A172 (cell line): ENCODE measurements around the gene POGZ. TPM values are rescaled to one million over a fixed set of nuclear protein-coding genes. Genes with fewer than 3 reads are reported as not detected.

ENCODE experiments used
- DNase-seq: peaks from one replicate; pipeline ENCODE4 v3.0.0-alpha.2; 2015; ENCODE audit warnings: low spot score
- total RNA-seq: library from RNA; depleted of rRNA; stranded (reverse); fragments of >200 nt; shearing (Covaris generic); gene quantifications from 2 replicates; pipeline ENCODE4 v1.2.3, GENCODE V29; 2014; rRNA removed

POGZ gene
- total RNA-seq, 1 experiment from 2014 or later = 30.3 TPM

DNA sequence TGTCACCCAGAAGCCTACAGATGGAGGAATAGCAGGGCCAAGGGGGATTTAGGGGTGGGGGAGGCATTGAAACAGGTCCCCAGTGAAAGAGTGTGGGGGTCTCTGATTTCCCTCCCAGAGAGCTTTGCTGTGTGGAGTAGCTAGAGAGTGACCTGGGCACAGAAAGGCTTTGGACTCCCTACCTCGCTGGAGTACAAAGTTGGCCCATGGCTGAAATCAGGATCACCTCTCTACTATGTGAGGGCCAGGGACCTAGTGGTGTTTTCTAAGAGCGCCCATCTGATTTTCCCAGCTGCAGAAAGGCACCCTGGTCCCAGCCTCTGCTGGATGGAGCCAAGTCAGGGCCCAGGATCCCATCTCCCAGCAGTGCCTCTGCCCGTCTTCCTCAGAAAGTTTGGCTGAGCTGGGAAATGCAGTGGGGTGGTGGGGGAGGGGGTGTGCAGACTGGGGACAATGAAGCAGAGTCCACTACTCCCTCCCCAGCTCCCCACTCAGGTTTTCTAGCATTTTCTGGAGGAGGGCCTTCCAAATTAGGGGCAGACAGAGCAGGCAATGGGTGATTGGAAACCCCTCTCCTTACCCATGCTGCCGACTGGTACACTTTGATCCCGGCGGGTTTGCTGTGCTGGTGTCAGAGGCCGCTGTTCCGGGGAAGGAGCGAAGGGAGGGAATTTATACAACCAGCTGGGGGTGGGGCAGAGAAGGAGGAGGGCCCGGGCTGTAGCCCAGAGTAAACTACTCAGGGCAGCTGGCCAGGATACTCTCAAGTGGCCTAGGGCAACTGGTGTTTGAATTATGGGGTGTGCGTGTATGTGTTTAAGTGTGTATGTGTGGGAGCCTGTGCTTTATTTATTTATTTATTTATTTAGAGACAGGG, 87.0 kb downstream of the POGZ start, which contains the start of gene SELENBP1:
Gene SELENBP1 (minus strand): TSS at position 648 of the 877 bp plus-strand sequence. CDS start 64 bp downstream, at position 584.
- DNase-seq = no peak

DNA sequence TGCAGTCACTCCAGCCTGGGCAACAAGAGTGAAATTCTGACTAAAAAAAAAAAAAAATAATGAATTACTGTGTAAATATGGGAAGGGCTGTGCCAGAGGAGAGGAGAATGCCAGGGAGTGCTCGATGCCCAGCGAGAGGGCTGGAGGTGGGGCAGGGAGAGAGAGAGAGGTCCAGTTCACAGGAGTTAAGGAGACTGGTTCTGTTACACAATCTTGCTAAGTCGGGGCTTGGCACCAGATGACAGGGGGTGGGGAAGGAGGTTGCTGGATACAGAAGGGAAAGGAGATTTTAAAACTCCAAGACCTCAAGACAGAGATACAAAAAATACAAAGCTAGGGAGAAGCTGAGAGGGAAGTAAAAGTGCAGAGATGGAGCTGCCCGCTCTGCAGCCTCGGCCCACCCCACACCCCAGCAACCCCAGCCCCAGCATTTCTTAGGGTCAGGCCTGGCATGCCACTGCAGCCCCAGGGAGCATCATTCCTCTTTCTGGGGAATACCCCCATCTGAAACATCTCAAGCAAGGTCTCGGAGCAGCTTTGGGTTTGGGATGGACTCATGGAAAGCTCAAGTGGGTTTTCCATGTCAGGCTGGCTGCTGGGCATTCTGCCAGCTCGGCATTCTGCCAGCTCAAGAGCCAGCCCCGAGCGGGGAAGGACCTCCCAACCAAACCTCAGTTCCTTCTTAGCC, 87.8 kb downstream of the POGZ start:
- no peak for DNase-seq

DNA sequence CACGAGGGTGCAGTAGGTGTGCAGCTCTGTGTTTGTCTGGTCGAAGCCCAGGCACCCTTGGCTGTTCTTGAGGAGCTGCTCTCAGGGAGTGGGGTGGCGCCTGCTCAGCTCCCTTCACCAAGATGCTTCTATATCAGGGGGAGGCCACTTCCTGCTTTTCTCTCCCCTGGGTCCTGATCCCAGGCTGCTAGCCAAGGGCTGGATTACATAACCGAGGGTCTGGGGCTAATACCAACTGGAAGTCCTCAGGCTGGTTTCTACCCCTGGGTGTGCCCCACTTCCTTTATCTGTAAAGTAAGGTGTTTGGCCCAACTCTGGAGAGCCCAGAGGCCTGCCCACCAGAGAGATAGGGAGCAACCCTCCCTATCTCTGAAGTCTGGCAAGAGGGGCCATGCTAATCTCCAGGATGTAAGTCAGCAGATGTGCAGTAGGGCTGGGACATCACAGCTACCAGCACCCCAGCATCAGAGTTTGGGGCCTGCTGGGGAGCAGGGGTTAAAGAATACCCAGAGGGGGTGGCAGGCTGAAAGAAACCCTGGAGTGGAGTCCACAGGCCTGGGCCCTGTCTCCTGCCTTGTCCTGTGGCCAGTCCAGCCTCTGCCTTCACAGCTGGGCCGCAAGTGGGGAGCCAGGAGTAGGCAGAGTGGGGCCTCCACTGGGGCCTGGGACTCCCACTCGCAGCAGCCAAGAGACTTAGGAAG, 88.9 kb downstream of the POGZ start:
- no peak for DNase-seq

DNA sequence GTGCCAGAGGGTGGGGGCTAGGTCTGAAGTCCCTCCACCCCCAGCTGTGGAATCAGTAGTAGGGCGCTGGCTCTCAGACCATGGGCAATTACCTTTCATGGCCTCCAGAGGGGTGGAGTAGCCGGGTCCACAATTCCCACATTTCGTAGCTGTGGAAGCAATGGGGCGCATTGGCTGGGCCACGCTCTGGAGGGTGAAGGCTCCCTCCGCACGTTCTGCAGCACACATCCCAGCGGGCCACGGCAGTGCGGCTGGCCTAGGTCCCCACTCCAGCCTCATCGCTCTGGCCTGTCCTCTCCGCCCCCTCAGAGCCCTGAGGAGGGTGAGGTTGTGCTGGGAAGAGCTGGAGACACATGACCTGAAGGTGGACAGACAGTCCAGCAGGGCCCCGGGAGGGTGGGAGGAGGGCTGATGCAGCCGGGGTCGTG, 89.7 kb downstream of the POGZ start:
- DNase-seq = no peak

DNA sequence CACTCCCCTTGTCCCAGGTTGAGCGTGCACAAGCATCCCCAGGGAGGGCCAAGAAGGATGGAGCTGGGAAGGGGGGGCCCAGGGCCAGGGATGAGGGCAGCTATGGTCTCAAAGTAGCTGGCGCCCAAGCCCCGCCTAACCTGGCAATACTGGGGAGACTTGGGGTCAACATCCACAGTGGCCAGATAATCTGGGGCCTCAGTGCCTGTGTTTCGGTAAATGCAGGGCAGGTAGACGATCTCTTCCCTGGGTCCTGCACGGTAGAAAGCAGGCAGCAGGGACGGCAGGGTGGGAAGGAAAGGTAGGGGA, 90.0 kb downstream of the POGZ start:
- no peak for DNase-seq

DNA sequence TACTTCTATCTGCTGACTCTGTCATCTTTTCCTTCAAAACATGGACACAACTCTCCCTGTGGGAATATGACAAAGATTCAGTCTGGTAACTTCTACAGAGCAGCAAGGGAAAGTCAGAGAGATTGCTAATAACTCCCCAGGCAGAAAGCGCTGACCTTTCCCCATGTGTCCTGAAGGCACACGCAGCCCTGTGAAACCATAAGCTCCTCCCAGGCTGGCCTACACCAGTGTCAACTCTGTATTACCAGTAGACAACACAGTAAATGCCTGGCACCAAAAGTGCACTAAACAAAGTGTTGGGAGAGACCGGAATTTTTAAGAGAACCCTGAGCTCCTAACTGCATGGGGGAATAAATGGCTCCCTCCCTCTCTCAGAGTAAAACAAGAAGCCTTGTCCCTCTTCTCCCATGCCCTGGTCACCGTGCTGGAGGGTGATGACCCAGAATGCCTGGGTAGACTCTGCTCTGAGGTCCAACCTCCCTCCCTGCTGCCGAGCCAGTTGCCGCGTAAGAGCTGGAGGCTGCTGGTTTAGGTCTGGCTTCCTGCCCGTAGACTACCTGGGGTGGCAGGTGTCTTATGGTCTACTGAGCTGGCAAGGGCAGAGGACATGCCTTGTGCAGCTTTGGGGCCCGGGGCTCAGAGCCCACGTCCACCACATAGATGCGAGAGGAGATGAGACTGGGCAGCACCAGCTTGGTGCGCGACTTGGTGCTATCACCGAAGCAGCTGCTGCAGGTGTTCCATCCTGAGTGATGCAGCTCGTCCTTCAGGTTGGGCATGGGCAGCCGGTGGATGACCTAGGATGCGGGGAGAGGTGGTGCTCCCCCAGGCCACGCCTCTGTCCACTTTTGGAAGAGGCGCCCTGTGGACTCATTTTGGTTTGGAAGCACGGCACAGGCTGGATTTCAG, 90.6 kb downstream of the POGZ start:
- no peak for DNase-seq

DNA sequence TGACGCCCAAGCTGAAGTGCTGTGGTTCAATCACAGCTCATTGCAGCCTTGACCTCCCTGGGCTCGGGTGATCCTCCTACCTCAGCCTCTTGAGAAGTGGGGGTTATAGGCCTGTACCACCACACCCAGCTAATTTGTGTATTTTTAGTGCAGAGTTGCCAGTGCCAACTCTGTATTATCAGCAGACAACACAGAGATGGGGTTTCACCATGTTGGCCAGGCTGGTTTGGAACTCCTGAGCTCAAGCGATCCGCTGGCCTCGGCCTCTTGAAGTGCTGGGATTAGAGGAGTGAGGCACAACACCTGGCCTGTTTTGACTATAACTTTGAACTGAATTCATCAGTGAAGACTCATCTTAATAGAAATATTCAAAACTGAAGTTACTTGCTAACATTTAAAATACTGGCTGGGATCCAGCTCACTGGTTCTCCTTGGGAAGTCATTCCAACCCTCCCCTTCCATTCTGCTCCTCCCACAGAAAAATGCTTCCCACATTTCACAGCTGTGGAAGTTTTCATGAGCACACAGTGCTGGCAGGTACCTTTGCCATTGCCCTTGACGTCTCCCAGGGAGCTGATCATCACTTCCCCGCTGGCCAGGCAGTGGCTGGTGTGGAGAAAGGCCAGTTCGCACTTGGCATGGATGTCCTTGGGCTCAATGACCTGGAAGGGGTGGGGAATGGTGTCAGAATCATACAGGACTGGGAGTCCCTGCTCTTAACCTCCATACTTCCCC, 91.5 kb downstream of the POGZ start:
- DNase-seq = no peak

DNA sequence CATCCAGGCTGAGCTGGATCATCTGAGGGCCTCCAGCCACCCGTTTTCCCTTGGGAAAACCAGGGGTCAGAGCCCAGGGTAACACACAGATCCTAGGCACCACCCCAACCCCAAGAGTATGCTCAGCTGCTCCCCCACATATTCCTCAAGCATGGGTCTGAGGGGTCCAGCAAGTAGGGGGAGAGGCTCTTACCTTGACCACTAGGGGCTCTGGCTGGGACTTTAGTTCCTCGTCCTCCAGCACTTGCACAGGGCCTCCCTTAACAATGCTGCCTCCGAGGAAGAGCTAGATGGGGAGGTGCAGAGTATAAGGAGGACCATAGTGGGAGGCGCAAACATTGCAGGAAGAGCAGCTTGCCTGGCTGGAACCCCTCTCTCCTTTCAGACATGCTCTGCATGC, 94.3 kb downstream of the POGZ start:
- no peak for DNase-seq

DNA sequence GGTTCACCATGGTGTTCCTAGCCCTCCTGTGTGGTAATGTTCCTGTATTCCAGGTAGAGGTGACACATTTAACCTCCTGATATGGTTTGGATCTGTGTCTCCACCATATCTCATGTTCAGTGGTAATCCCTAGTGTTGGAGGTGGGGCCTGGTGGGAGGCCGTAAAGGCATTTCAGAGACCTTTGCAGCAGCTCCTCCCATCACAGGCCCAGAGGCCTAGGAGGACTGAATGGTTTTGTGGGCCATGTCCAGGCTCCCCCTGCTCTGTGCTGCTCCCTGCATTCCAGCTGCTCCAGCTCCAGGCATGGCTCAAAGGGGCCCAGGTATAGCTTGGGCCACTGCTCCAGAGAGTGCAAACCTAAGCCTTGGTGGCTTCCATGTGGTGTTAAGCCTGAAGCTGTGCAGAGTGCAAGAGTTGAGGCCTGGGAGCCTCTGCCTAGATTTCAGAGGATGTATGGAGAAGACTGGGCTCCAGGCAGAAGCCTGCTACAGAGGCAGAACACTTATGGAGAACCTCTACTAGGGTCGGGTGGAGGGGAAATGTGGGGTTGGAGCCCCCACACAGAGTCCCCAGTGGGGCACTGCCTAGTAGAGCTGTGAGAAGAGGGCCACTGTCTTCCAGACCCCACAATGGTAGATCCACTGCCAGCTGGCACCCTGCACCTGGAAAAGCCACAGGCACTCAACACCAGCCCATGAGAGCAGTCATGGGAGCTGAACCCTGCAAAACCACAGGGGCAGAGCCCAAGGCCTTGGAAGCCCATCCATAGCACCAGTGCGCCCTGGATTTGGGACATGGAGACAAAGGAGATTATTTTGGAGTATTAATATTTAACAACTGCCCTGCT, 96.8 kb downstream of the POGZ start:
- no peak for DNase-seq

DNA sequence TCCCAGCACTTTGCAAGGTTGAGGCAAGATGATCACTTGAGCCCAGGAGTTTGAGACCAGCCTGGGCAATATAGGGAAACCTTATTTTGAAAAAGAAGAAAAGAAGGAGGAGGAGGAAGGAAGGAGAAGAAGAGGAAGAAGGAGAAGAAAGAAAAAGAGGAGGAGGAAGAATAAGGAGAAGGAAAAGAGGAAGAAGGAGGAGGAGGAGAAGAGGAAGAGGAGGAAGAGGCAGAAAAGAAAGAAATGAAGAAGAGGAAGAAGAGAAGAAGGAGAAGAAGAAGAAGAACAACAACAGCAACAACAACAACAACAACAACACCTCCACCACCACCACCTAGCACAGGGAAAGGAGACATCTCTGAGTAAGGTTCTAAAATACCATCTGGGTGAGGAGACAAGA, 97.4 kb downstream of the POGZ start:
- no peak for DNase-seq

DNA sequence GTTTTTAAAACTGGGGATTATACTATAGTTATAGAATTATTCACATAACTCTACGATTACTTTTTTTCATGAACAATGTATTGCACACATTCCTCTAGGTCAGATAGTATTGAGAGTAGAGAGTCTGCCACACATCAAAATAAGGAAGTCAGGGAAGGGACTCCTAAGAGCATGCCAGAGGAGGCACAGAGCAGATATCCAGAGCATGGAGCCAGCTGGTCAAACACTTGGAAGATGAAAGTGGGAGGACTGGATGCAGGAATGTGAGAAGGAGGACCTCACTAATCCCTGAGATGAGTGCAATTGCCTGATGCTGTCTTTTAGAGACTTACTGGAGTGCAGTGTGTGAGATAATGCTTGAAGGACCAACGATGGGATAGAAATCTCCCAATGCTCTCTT, 102.6 kb downstream of the POGZ start:
- DNase-seq = no peak

Other genes with a start within 250 kb of the POGZ start
- 568 and 570 TPM in 2 replicates for gene PSMD4, start 204.8 kb downstream of the POGZ start, total RNA-seq
- gene ZNF687, start 177.2 kb downstream of the POGZ start, total RNA-seq = 34.7 and 36.2 TPM in 2 replicates
- gene PI4KB, start 132.1 kb downstream of the POGZ start, total RNA-seq = 86.6 and 99.4 TPM in 2 replicates
- 73.0 and 104 TPM in 2 replicates for gene RFX5, start 112.2 kb downstream of the POGZ start, total RNA-seq
- 0.22 and 0.41 TPM in 2 replicates for gene SELENBP1, start 86.8 kb downstream of the POGZ start, total RNA-seq
- gene PSMB4, start 59.9 kb downstream of the POGZ start, total RNA-seq = 1,122 and 1,186 TPM in 2 replicates
- gene CGN, start 51.9 kb upstream of the POGZ start, total RNA-seq = 0.93 and 3.2 TPM in 2 replicates
- gene TUFT1, start 80.8 kb upstream of the POGZ start, total RNA-seq = 64.3 and 99.0 TPM in 2 replicates
- gene SNX27, start 152.6 kb upstream of the POGZ start, total RNA-seq = 23.7 and 28.7 TPM in 2 replicates